ENCODE measurements around the gene GLCE.
"Not testable (repeated sequence)": the region's sequence is repeated elsewhere in the genome, so short reads cannot be mapped to it uniquely, and the experiment has no call there.

GLCE gene

GRCh38 chr15:69277316-69277715 is 116.9 kb downstream of the GLCE start:
- no peak for DNase-seq

- DNase-seq, result no peak
These were observed 119.2 kb downstream of the GLCE start for GRCh38 chr15:69279636-69280035.

- DNase-seq, result peak; percentile 56
These were observed 120.3 kb downstream of the GLCE start for GRCh38 chr15:69280783-69281182.

- no peak for DNase-seq
These were observed 121.8 kb downstream of the GLCE start for GRCh38 chr15:69282104-69282743.

- DNase-seq, result no peak
These were observed 125.4 kb downstream of the GLCE start for GRCh38 chr15:69285834-69286233.

GRCh38 chr15:69288011-69288410 is 127.6 kb downstream of the GLCE start:
- no peak for DNase-seq

- DNase-seq, result no peak
These were observed 128.3 kb downstream of the GLCE start for GRCh38 chr15:69288531-69289341.

- no peak for DNase-seq
These were observed 129.1 kb downstream of the GLCE start for GRCh38 chr15:69289342-69290146.

- no peak for DNase-seq
These were observed 130.1 kb downstream of the GLCE start for GRCh38 chr15:69290346-69291164.

- DNase-seq, result not testable (repeated sequence)
These were observed 131.2 kb downstream of the GLCE start for GRCh38 chr15:69291651-69292050.

GRCh38 chr15:69292826-69293420 is 132.5 kb downstream of the GLCE start:
- no peak for DNase-seq

GRCh38 chr15:69293741-69294615 is 133.5 kb downstream of the GLCE start:
- DNase-seq, result no peak

- DNase-seq, result no peak
These were observed 136.2 kb downstream of the GLCE start for GRCh38 chr15:69296606-69297005.

GRCh38 chr15:69297642-69298353 is 137.4 kb downstream of the GLCE start:
- no peak for DNase-seq

GRCh38 chr15:69298354-69298696 is 137.9 kb downstream of the GLCE start:
- DNase-seq, result no peak

GRCh38 chr15:69298697-69299441 is 138.4 kb downstream of the GLCE start, which contains the start of gene PAQR5:
PAQR5 (plus strand) TSS chr15:69298912; CDS start chr15:69360081, 61,169 bp downstream.
- no peak for DNase-seq

- DNase-seq, result no peak
These were observed 139.0 kb downstream of the GLCE start for GRCh38 chr15:69299451-69299886.

- DNase-seq, result no peak
These were observed 139.6 kb downstream of the GLCE start for GRCh38 chr15:69299943-69300588.

- DNase-seq, result not testable (repeated sequence)
These were observed 140.7 kb downstream of the GLCE start for GRCh38 chr15:69301101-69301500.

Measured in fibroblast of upper back skin (primary cell).